Astrocyte (in vitro differentiated cells and primary cell): ENCODE measurements around the gene FEV. TPM values are rescaled to one million over a fixed set of nuclear protein-coding genes. Genes with fewer than 3 reads are reported as not detected.
A peak's percentile ranks its signal among the peaks of the same experiment; 100 is the strongest.

Source experiments
- DNase-seq: peaks from one replicate; pipeline ENCODE4 v3.0.0-alpha.2; 2010; ENCODE audit warnings: low read depth
- FAIRE-seq: peaks from 2 replicates; lab custom pipeline; 2011; peaks lifted over from hg19 to GRCh38; lab: Jason Lieb, UNC
- H2AFZ ChIP-seq: 2 replicates; pipeline ENCODE4 v1.6.0; 2012; ENCODE audit warnings: low read depth, low read length, inconsistent platforms
- H3K27ac ChIP-seq: 2 replicates; pipeline ENCODE4 v1.5.1; 2011; ENCODE audit warnings: low read depth, low read length, inconsistent platforms
- H3K27me3 ChIP-seq: 2 replicates; pipeline ENCODE4 v1.6.0; 2011; ENCODE audit warnings: low read length, inconsistent platforms; ENCODE audit not compliant: insufficient read depth
- H3K36me3 ChIP-seq: 2 replicates; pipeline ENCODE4 v1.5.1; 2011; ENCODE audit warnings: low read length, inconsistent platforms; ENCODE audit not compliant: insufficient read depth
- H3K4me1 ChIP-seq: 2 replicates; pipeline ENCODE4 v1.5.1; 2011; ENCODE audit warnings: low read length, inconsistent platforms; ENCODE audit not compliant: insufficient read depth
- H3K4me2 ChIP-seq: 2 replicates; pipeline ENCODE4 v1.6.0; 2012; ENCODE audit warnings: low read length, inconsistent platforms
- H3K4me3 ChIP-seq: 2 replicates; pipeline ENCODE4 v1.5.1; 2011; ENCODE audit warnings: low read depth, mild to moderate bottlenecking, low read length, inconsistent platforms; ENCODE audit not compliant: insufficient read depth
- H3K79me2 ChIP-seq: 2 replicates; pipeline ENCODE4 v1.6.0; 2012; ENCODE audit warnings: mild to moderate bottlenecking, low read length, inconsistent platforms; ENCODE audit not compliant: insufficient read depth
- H3K9ac ChIP-seq: 2 replicates; pipeline ENCODE4 v1.6.0; 2012; ENCODE audit warnings: mild to moderate bottlenecking, low read length, inconsistent platforms
- H3K9me3 ChIP-seq: 2 replicates; pipeline ENCODE4 v1.5.1; 2012; ENCODE audit warnings: low read depth, mild to moderate bottlenecking, low read length, inconsistent platforms; ENCODE audit not compliant: insufficient read depth
- H4K20me1 ChIP-seq: 2 replicates; pipeline ENCODE4 v1.6.0; 2012; ENCODE audit warnings: low read length, inconsistent platforms; ENCODE audit not compliant: insufficient read depth
- H3K27ac Mint-ChIP-seq: one replicate; pipeline ENCODE4 v1.8.0; 2021; ENCODE audit warnings: mild to moderate bottlenecking, mixed read lengths; ENCODE audit not compliant: unreplicated experiment
- H3K27me3 Mint-ChIP-seq: one replicate; pipeline ENCODE4 v1.8.0; 2021; ENCODE audit warnings: low read depth, mixed read lengths; ENCODE audit not compliant: unreplicated experiment
- H3K36me3 Mint-ChIP-seq: one replicate; pipeline ENCODE4 v1.8.0; 2021; ENCODE audit warnings: low read depth, mixed read lengths; ENCODE audit not compliant: unreplicated experiment
- H3K4me1 Mint-ChIP-seq: one replicate; pipeline ENCODE4 v1.8.0; 2021; ENCODE audit warnings: low read depth, mixed read lengths; ENCODE audit not compliant: unreplicated experiment
- H3K4me3 Mint-ChIP-seq: one replicate; pipeline ENCODE4 v1.8.0; 2021; ENCODE audit warnings: mild to moderate bottlenecking, moderate library complexity, mixed read lengths; ENCODE audit not compliant: unreplicated experiment
- H3K9me3 Mint-ChIP-seq: one replicate; pipeline ENCODE4 v1.8.0; 2021; ENCODE audit warnings: mild to moderate bottlenecking, mixed read lengths; ENCODE audit not compliant: unreplicated experiment
- EZH2 ChIP-seq: IDR thresholded peaks from 2 replicates; pipeline ENCODE4 v1.6.1; 2012; ENCODE audit warnings: mild to moderate bottlenecking, low read length, inconsistent platforms; ENCODE audit not compliant: insufficient read depth
- total RNA-seq: library from RNA; stranded (reverse); gene quantifications from 2 replicates; pipeline ENCODE4 v1.2.1, GENCODE V29; 2021
- TF ChIP-seq, protein P1 (sequence below): IDR thresholded peaks from 2 replicates; pipeline ENCODE4 v1.5.1; 2011; ENCODE audit warnings: low read depth, mild to moderate bottlenecking, inconsistent platforms, low read length, moderate library complexity; ENCODE audit not compliant: insufficient read depth

FEV gene
- total RNA-seq, 1 donor from 2014 or later: not detected

DNA sequence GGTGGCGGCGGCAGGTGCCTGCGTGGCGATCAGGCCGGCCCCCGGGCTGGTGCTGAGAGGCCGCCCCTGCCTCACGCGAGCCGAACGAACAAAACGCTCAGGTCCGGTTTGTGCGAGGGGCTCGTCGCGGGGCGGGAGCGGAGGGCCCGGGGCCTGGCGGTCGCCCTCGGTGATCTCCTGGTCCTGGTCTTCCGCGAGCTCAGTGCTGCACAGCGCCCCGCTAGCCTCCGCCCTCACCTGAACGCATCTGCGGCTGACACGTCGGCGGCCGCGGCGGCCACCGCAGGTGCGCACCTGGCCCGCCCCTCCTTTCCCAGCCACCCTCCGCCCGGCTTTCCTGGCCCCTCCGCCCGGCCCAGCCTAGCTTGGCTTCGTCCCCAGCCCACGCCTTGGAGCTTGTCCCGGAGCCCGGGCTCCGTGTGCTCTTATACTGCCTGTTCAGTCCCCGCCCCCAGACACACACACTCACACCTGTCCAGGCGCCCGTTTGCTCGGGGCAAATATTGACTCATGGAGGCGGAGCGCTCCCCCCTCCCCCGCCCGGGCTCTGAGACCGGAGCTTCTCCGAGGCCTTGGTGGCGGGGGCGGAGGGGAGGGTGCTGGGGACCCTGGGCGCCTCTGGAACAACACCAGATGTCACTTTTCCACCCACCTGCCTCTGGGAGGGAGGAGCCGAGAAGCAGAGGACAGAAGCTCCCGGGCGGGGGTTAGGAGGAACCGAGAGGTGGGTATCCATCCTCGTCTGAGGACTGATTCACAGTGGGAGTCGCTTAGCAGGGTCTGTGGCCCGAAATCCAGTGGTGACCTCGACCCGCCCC lies 16.8 kb upstream of the FEV start:
- H3K4me1 ChIP-seq: no peaks in the 10 kb centered on the region
- H3K4me2 ChIP-seq: no peak overlapping the region
- no peaks in the 10 kb centered on the region for H3K9me3 ChIP-seq
- Mint-ChIP-seq H3K27me3 (peaks cover 77% of the 10 kb centered on the region), H3K9me3 (peaks cover 7% of the 10 kb centered on the region), H3K4me3 (no peak overlapping the region), H3K36me3 (no peaks in the 10 kb centered on the region), H3K4me1 (peaks cover 7% of the 10 kb centered on the region), H3K27ac (no peak overlapping the region)
- H2AFZ ChIP-seq: no peak overlapping the region
- no peaks in the 10 kb centered on the region for H3K79me2 ChIP-seq
- FAIRE-seq: no peak
- peak; percentile 69 for TF ChIP-seq EZH2
- TF ChIP-seq, protein P1, sequence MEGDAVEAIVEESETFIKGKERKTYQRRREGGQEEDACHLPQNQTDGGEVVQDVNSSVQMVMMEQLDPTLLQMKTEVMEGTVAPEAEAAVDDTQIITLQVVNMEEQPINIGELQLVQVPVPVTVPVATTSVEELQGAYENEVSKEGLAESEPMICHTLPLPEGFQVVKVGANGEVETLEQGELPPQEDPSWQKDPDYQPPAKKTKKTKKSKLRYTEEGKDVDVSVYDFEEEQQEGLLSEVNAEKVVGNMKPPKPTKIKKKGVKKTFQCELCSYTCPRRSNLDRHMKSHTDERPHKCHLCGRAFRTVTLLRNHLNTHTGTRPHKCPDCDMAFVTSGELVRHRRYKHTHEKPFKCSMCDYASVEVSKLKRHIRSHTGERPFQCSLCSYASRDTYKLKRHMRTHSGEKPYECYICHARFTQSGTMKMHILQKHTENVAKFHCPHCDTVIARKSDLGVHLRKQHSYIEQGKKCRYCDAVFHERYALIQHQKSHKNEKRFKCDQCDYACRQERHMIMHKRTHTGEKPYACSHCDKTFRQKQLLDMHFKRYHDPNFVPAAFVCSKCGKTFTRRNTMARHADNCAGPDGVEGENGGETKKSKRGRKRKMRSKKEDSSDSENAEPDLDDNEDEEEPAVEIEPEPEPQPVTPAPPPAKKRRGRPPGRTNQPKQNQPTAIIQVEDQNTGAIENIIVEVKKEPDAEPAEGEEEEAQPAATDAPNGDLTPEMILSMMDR: no peak
- no peak overlapping the region for H3K4me3 ChIP-seq
- no peaks in the 10 kb centered on the region for H4K20me1 ChIP-seq
- H3K9ac ChIP-seq: no peak overlapping the region
- peaks cover 75% of the 10 kb centered on the region for H3K27me3 ChIP-seq
- no peak for DNase-seq
- no peak overlapping the region for H3K27ac ChIP-seq
- no peaks in the 10 kb centered on the region for H3K36me3 ChIP-seq

DNA sequence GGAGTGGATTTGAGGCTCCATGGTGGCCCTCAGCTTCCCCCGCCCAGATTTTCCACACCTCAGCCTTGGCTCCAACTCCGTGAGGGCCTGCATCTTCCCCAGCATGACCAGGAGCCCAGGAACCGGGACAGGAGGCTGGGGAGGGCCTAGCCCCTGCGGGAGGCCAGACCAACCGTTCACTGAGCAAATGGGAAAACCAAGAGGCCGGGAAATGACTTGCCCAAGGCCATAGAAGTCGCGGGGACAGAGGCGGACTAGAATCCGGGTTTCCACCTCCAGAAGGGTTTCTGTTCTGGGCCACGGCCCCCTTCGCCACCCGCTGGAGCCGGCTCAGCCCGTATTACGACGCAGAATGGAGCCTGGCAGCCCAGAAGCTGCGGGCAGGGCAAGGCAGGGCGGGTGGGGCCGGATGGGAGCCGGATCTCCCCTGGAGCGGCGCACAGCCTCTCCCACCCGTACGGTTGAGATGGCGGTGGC lies 16.2 kb upstream of the FEV start:
- Histone ChIP-seq H3K4me2 (no peak overlapping the region), H3K9ac (no peak overlapping the region), H4K20me1 (no peaks in the 10 kb centered on the region), H2AFZ (no peak overlapping the region), H3K4me1 (no peaks in the 10 kb centered on the region), H3K9me3 (no peaks in the 10 kb centered on the region), H3K27ac (no peak overlapping the region), H3K79me2 (no peaks in the 10 kb centered on the region), H3K36me3 (no peaks in the 10 kb centered on the region), H3K4me3 (no peak overlapping the region), H3K27me3 (peaks cover 77% of the 10 kb centered on the region)
- H3K27me3 Mint-ChIP-seq: peaks cover 78% of the 10 kb centered on the region
- no peaks in the 10 kb centered on the region for H3K36me3 Mint-ChIP-seq
- H3K27ac Mint-ChIP-seq: no peak overlapping the region
- H3K4me3 Mint-ChIP-seq: no peak overlapping the region
- DNase-seq: no peak
- TF ChIP-seq, protein P1: no peak
- no peak for TF ChIP-seq EZH2
- H3K4me1 Mint-ChIP-seq: peaks cover 7% of the 10 kb centered on the region
- FAIRE-seq: no peak
- peaks cover 7% of the 10 kb centered on the region for H3K9me3 Mint-ChIP-seq

DNA sequence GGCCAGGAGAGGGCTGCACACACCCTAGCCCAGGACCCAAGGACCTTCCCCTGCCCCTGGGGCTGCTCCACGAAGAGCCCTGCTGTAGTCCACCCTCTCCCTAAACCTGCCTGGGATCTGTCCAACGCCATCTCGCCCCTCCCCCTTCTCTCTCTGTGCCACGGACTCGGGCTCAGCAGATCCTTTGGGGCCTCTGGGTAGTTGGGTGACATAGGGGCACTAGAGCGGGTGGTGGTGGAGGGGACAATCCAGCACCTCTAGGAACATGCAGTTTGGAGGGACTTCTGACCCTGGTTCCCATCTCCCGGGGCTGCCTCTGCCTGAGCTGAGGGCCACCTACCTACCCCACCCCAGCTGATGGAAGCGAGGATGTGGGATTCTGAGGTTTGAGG lies 15.6 kb upstream of the FEV start:
- FAIRE-seq (no peak), DNase-seq (no peak)
- Histone ChIP-seq H3K36me3 (no peaks in the 10 kb centered on the region), H4K20me1 (no peaks in the 10 kb centered on the region), H3K27me3 (peaks cover 77% of the 10 kb centered on the region), H3K9me3 (no peaks in the 10 kb centered on the region), H3K79me2 (no peaks in the 10 kb centered on the region), H3K4me2 (no peak overlapping the region), H3K4me3 (no peak overlapping the region), H2AFZ (no peak overlapping the region), H3K27ac (no peak overlapping the region), H3K9ac (no peak overlapping the region), H3K4me1 (no peaks in the 10 kb centered on the region)
- H3K27ac Mint-ChIP-seq: no peak overlapping the region
- H3K27me3 Mint-ChIP-seq: peaks cover 78% of the 10 kb centered on the region
- H3K36me3 Mint-ChIP-seq: no peaks in the 10 kb centered on the region
- TF ChIP-seq EZH2: no peak
- TF ChIP-seq, protein P1: no peak
- peaks cover 7% of the 10 kb centered on the region for H3K4me1 Mint-ChIP-seq
- no peak overlapping the region for H3K4me3 Mint-ChIP-seq
- H3K9me3 Mint-ChIP-seq: peaks cover 7% of the 10 kb centered on the region
